ENCODE measurements around the gene FBXW8. TPM values are rescaled to one million over a fixed set of nuclear protein-coding genes. Genes with fewer than 3 reads are reported as not detected.

FBXW8 gene
- total RNA-seq, 1 donor from 2014 or later = 14.4 TPM

- no peak for DNase-seq (ENCODE audit: low read depth)
- H3K4me3 ChIP-seq (ENCODE audit: low read depth, low read length) = no peak overlapping the region
- TF ChIP-seq CTCF (conservative IDR thresholded peaks at IDR 0.05; ENCODE audit: low read depth, low read length) = no peak
Measured at GRCh38 chr12:116897476-116897875, 13.3 kb upstream of the FBXW8 start.

- no peak for DNase-seq (ENCODE audit: low read depth)
- H3K4me3 ChIP-seq (ENCODE audit: low read depth, low read length) = no peak overlapping the region
- TF ChIP-seq CTCF (conservative IDR thresholded peaks at IDR 0.05; ENCODE audit: low read depth, low read length) = no peak
Measured at GRCh38 chr12:116898669-116899068, 12.1 kb upstream of the FBXW8 start.

GRCh38 chr12:116901612-116902011 lies 9.1 kb upstream of the FBXW8 start:
- no peak for DNase-seq (ENCODE audit: low read depth)
- no peak overlapping the region for H3K4me3 ChIP-seq (ENCODE audit: low read depth, low read length)
- no peak for TF ChIP-seq CTCF (conservative IDR thresholded peaks at IDR 0.05; ENCODE audit: low read depth, low read length)

- DNase-seq (ENCODE audit: low read depth) = no peak
- no peak for TF ChIP-seq CTCF (conservative IDR thresholded peaks at IDR 0.05; ENCODE audit: low read depth, low read length)
- no peak overlapping the region for H3K4me3 ChIP-seq (ENCODE audit: low read depth, low read length)
Measured at GRCh38 chr12:116903818-116904217, 6.9 kb upstream of the FBXW8 start.

GRCh38 chr12:116906285-116906684 lies 4.5 kb upstream of the FBXW8 start:
- DNase-seq (ENCODE audit: low read depth) = no peak

GRCh38 chr12:116910280-116910644 lies 488 bp upstream of the FBXW8 start:
- TF ChIP-seq CTCF (conservative IDR thresholded peaks at IDR 0.05; ENCODE audit: low read depth, low read length) = no peak
- no peak for DNase-seq (ENCODE audit: low read depth)

More at GRCh38 chr12:116906285-116906684, 4.5 kb upstream of the FBXW8 start:
- H3K4me3 ChIP-seq (ENCODE audit: low read depth, low read length) = no peak overlapping the region
- no peak for TF ChIP-seq CTCF (conservative IDR thresholded peaks at IDR 0.05; ENCODE audit: low read depth, low read length)

GRCh38 chr12:116915326-116915725 lies 4.6 kb downstream of the FBXW8 start:
- no peak for TF ChIP-seq CTCF (conservative IDR thresholded peaks at IDR 0.05; ENCODE audit: low read depth, low read length)
- H3K4me3 ChIP-seq (ENCODE audit: low read depth, low read length) = no peak overlapping the region
- DNase-seq (ENCODE audit: low read depth) = no peak

More at GRCh38 chr12:116910280-116910644, 488 bp upstream of the FBXW8 start:
- peak overlapping the region; percentile 72 for H3K4me3 ChIP-seq (ENCODE audit: low read depth, low read length)
